HG03066 (cell line): Measurements from ENCODE around the gene ITGB6.
"Not testable (repeated sequence)": the region's sequence is repeated elsewhere in the genome, so short reads cannot be mapped to it uniquely, and the experiment has no call there.

Experiments
- ATAC-seq: cut with Tn5 transposase; IDR thresholded peaks from one replicate; pipeline ENCODE4 v1.9.1; 2021; ENCODE audit warnings: low read depth; ENCODE audit not compliant: unreplicated experiment

ITGB6 gene

DNA sequence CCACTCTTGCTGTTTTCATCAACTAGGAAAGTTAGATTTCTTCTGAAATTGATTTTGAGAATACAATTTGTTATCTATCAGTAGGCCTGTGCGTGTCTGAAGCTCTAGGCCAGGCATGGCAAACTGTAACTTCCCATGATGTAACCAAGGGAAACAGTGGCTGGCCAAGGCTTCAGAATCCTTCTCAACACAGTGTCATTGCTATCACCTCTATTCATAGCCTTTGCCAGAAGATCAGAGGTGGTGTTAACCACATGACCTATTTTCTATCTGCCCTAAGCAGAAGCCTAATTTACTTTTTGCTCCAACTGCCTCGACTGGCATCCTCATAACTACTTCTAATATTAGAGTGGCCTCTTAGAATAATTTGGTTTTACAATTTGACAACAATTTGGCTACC, 2.5 kb downstream of the ITGB6 start:
- no peak for ATAC-seq

DNA sequence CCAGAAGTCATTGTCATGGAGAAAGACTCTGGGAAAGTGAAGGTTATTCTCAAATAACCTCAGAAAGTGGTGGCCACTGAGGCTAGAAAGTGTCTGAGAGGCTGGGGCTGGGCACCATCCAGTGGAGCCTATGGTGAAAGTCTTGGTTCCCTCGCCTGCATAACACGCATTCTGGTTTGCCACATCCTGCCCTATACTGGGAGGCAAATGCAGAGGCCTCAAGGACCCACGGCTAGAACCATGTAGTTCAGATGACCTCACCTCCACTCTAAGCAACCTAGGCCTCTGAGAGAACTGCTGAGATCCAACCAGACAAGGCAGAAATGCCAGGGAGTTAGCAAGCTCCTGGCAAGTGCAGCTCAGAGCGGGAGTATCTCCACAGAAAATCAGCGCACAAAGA, 5.1 kb downstream of the ITGB6 start:
- ATAC-seq, result no peak

DNA sequence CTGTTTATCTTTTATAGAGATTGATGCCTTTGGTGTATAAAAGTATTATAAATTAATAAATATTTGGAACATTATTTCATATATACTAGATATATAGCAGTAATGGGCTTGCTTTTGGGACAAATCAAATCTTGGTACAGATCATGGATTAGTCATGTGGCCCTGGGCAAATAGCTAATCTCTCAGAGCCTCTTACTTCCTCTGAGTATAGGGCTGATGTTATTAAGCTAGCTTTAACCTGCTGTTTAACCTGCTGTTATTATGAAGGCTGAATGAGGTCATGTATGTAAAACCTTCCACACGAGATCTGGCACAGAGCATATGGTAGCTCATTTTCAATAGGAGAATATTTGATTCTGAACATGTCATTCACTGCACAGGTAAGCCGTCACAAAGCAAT, 5.7 kb downstream of the ITGB6 start:
- no peak for ATAC-seq

DNA sequence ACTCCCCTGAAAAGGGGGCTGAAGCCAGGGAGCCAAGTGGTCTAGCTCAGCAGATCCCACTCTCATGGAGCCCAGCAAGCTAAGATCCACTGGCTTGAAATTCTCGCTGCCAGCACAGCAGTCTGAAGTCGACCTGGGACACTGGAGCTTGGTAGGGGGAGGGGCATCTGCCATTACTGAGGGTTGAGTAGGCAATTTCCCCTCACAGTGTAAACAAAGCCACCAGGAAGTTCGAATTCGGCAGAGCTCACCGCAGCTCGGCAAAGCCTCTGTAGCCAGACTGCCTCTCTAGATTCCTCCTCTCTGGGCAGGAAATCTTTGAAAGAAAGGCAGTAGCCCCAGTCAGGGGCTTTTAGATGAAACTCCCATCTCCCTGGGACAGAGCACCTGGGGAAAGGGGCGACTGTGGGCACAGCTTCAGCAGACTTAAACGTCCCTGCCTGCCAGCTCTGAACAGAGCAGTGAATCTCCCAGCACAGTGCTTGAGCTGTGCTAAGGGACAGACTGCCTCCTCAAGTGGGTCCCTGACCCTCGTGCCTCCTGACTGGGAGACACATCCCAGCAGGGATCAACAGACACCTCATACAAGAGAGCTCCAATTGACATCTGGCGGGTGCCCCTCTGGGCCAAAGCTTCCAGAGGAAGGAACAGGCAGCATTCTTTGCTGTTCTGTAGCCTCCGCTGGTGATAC, 18.8 kb downstream of the ITGB6 start:
- not testable (repeated sequence) for ATAC-seq

DNA sequence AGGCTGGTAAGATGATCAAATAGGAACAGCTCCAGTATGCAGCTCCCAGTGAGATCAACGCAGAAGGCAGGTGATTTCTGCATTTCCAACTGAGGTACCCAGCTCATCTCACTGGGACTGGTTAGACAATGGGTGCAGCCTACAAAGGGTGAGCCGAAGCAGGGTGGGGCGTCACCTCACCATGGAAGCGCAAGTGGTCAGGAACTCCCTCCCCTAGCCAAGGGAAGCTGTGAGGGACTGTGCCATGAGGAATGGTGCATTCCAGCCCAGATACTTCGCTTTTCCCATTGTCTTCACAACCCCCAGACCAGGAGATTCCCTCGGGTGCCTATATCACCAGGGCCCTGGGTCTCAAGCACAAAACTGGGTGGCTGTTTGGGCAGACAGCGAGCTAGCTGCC, 19.4 kb downstream of the ITGB6 start:
- ATAC-seq, result not testable (repeated sequence)

DNA sequence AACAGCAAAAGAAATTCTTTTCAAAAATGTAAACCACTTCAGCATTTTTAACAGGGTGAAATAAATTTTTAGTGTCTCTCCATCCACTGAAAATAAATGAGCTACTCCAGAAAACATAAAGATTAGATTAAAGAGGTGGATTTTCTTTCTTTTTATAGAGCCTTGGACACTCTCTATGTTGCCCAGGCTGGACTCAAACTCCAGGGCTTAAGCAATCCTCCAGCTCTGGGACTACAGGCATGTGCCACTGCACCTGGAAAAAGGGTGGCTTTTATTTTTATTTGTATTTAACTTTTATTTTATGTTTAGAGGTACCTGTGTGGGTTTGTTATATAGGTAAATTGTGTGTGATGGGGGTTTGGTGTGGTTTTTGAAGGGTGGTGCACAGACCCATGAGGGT, 19.9 kb downstream of the ITGB6 start:
- no peak for ATAC-seq

DNA sequence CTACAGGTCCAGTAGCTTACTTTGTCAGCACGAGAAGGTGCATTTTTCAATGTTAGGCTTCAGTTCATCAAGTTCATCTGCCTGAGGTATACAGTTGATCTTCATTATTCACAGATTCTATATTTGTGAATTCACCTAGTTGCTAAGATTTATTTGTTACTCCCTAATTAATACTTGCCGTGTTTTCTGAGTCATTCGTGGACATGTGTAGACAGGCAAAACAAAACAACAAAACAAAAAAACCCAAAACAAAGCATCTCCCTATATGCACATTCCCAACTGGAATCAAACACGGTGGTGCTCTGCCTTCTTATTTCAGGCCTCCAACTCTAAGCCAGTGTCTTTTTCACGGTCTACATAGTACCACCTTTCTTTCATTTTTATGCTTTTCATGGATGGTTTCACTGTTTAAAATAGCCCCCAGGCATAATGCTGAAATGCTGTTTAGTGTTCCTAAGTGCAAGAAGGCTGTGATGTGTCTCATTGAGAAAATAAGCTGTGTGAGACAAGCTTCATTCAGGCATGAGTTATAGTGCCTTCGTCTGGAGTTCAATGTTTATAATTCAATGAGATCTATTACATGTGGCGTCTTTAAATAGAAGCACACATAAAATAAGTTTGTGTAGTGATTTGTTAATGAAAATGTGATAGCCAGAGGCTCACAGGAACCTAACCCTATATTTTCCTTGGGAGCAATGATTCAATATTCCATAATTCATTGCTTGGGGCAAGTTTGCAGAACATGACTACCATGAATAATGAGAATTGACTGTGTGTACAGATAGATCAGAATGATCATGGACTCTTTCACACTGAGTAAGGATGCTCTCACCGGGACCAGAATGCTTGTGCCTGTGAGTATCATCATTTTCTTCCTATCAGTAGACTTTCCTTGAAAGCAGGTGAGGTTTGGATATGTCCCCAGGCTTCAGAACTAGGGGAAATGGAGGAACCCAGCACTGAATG, 24.6 kb downstream of the ITGB6 start:
- ATAC-seq, result no peak

DNA sequence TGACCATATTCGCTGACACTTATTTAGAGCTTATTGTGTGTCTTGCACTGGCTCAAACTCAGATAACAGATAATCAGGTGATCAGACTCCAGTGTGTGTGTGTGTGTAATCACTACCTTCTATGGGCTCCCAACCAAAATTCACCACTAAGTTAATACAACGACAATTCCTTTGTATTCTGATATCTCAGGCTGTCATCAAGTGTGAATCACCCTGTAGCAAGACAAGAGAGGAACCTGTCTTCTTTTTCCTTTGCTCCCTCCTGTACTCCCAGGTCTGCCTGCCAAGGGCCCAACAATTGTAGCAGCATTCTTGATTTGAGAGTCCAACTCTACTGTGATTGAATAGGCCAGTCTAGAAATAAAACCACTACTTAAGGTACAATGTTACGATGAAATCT, 25.8 kb downstream of the ITGB6 start:
- no peak for ATAC-seq

DNA sequence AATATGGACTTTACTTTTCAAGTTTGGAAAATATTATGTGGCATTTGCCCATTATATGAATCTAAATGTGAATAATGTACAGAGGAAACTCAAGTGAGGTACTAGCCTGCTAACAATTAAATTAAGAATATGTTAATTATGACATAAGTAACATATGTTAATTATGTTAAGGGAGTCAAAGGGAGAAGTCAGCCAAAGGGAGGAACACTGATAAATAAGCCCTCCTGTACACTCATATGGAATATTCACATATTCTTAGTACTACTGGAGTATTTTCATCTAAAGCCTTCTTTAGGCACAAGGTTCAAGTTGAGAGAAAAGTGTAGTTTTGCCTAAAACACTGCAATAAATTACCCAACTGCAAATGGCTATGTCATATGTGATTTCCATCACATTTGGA, 30.1 kb downstream of the ITGB6 start:
- no peak for ATAC-seq

DNA sequence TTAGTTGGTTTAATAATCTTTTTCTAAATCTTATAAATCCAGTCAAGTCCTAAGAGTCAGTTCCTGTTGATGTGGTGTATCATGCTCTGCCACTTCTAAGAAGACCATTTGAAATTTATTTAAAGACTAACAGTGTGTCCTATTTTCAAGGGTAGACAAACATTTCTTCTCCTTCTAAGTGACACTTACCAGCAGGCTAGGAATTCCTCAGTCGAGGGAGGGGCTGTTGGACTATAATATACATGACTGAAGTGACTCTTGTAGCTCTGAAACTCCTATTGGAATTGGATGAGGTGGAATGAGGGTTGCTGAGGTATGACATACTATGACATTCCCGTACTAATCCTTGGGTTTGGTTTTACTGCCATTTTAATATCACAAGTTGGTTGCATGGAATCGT, 30.6 kb downstream of the ITGB6 start:
- ATAC-seq, result no peak

DNA sequence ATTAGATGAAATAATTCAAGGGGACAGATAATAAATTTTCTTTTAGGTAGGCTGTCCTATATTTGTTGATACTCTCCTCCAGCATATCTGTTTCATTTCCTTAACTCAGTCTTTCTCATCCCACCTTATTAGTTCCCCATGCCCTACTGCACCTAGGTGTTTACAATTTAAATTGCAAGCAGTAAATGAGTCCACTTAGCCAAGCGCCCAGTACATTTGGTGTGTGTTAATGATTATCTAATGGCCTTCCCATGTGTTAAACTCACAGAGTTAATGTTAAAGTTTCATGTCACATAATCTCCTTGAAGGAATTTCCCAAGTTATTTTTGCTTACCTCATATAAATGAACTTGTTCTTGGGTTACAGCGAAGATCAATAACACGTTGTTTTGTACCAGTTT, 31.2 kb downstream of the ITGB6 start:
- no peak for ATAC-seq

DNA sequence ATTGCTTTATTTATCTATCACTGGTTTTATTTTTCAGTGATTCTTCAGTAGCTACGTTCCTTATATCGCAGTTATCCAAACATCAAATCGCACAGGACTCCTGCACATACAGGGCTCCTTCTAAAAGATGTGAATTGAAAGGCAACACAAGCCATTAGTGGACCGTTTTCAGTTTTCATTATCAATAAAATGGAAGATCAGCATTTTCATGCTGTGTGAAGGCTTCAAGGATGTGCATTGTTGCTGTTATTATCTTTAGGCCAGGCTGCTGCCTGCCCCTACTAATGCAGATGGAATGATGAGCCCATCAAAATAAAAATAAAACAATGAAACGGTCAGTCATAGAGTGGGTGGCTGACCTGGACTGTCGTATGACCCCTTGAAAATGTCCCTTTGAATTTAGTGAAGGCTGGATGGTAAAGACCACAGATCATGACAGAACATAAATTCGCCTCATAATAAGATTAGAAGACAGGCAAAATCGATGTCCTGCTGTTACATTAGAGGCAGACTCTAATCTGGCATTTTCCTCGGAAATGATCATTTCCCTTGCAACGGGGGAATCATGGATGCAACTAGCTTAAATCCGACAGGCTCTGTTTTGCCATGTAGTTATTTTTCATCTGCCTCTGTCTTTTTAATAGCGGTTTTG, 32.9 kb downstream of the ITGB6 start:
- no peak for ATAC-seq

DNA sequence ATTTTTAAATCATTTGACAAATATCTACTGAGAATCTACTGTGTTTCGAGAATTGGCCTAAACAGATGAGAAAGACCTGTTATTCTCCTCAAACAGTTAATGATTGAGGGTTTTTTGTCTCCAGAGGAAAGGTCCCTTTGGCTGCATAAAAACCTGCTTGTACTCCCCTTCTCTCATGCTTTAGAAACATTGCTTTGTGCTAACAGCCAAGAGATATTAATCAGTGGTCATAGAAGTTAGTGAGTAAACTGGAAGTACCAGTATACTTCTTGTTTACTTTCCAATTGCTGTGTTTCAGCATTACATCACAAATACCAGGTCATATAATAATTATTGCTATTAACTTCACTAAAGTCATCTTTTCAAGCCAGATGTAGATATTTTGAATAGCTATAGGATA, 34.1 kb downstream of the ITGB6 start:
- no peak for ATAC-seq

DNA sequence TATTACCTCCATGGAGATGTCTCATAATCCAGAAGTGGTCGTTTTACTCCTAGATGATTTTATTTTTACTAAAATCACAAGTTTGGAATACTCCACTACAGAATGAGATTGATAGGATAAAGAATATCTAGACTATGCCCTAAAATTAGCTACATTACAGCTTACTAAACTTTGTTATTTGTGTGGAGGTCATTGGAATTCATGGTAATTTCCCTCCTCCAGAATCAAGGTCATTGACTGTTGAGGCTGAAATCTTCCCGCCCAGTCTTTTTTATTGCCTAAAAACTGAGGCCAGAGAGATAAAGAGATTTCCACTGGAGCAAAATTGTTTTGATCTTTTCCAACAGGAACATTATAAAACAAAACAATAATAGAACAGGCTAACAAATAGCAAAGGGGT, 35.0 kb downstream of the ITGB6 start:
- ATAC-seq, result no peak

DNA sequence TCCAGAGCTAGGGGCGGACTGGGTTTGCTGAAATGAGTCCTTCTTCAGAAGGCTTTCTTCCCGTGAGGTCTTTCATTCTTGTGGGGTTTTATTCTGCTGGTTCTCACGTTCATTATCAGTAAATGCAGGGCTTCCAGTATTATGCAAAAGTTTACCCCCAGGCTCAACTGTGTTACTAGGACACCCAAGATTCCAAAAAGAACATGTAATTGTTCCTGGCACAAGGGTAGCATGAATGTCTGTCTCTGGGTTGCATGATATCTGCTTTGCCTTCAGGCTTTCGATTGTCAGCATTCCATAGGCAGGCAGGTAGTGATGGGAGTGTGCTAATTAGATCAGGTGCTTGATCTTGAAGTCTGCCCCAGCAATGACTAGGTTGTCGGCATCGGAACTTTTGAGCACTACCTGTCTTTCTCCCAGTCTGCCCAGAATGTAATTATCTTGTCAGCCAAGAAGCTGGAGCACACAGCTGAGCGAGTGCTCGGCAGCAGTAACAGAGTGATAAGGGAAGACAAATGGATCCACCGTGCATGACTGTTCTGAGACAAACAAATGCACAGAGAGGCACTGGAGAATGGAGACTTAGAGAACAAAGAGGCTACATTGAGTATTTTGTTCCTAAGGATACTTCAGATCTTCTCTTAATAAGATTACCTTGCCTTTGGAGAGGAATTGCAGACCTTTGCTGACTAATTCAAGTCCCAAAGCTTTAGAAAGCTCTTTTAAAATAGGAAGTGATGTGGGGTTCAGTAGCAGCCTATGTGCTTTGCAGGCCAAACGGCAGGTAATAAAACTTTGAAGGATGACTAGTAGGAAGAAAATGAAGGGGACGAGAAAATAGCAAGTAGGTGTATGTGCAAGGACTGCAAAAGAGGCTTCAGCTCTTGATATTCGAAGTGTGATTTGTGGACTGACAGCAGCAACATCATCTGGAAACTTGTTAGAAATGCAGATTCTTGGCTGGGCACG, 41.9 kb downstream of the ITGB6 start:
- no peak for ATAC-seq

DNA sequence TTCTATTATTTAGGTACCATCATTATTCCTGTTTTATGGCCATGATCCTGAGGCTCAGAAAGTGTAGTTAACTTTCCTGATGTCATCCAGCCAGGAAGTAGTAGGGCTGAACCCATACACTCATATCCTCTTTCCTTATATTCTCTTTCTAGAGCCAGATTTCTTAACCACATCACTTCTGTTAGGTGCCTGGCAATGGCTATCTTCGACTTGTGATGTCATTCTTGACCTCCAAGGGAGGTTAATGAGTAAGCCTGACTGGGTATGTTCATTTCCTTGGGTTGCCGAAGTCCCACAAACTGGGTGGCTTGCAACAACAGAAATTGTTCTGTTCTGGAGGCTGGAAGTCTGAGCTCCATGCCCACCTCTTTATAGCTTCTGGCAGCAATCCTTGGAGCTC, 43.4 kb downstream of the ITGB6 start:
- no peak for ATAC-seq

DNA sequence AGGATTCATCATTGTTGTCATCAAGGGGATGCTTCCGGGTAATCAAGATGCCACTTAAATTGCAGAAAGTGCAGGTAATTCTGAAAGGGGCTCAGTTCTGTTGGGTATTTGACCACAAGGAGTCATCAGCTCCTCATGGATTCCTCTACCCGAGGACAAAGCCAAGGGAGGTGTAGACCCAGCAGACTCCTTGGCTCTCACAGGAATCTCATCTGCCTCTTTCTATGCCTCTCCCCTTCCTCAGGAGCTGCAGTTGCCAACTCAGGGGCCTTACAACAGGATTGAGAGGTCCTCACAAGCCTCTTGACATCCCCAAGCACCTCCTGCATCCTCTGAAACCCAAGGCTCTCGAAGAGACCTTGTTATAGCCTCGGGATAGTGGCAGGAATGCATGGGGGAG, 44.0 kb downstream of the ITGB6 start:
- no peak for ATAC-seq

DNA sequence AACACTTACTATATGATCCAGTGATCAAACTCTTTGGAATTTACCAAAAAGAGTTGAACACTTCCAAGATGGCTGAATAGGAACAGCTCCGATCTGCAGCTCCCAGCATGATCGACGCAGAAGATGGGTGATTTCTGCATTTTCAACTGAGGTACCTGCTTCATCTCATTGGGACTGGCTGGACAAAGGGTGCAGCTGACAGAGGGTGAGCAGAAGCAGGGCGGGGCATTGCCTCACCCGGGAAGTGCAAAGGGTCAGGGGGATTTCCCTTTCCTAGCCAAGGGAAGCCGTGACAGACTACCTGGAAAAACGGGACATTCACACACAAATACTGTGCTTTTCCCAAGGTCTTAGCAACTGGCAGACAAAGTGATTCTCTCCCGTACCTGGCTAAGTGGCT, 51.7 kb downstream of the ITGB6 start:
- ATAC-seq, result not testable (repeated sequence)

DNA sequence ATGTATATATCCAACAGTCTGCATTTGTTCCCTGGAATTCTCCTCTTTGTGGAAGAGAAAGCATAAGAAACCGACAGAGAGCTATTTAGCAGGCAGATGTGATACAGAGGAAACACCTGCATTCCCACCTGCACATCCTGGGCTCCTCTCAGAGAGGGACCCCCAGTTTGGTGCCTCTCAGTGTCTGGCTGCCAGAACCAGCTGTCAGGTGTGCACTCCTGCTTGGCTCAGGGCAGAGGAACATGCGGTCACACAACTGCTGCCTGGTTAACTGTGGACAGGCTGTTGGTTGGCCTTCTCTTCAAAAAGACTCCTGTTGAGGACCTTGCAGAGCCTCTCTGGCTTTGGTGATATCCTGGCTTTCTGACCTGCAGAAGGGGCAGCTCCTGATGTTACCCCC, 54.6 kb downstream of the ITGB6 start:
- ATAC-seq, result no peak

DNA sequence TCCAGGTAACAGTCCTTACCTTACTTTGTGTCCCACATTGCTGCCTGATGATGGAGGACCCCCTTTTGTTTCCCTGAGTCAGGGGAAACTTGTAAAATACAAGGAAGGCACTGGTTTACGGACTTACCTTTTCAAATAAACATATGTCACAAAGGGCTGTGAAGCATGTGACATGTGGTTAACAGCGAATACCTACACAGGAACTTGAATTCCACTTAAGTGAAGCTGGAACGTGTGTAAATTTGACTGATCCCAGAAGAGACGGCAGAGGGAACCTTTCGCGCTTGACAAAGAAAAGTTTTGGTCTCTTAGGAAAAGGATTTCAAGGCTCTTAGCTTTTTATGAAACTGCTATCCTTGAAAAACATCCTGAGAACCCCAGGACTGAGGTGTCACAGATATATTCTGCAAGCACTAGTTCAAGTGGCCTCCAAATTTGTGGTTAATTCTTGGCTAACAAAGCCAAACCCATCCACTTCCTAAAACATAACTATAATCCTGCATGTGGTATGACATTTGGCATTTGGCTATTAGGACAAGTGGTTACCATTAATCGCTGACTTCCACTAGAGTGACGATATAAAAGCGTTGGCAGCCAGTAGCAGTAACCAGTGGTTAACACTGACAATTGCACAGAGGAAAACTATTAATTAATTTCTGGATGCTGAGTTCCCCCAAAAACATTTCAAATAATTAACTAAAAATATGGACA, 55.6 kb downstream of the ITGB6 start:
- no peak for ATAC-seq
